Measurements from ENCODE around the gene CDH4. TPM values are rescaled to one million over a fixed set of nuclear protein-coding genes. Genes with fewer than 3 reads are reported as not detected.

Gene CDH4
- total and polyA plus RNA-seq, 2 of the 13 experiments (the other 11 are each of a cell fraction or from before 2014, with no cell fraction given), result not detected

GRCh38 chr20:61439251-61439650, 187.2 kb downstream of the CDH4 start:
- H2AFZ ChIP-seq (ENCODE audit: low read length), result no peak overlapping the region
- no peak for ATAC-seq
- TF ChIP-seq UBTF (CRISPR knock-in tag; IDR thresholded peaks at IDR 0.05), result no peak
- no peak for TF ChIP-seq ZNF326 (CRISPR knock-in tag; IDR thresholded peaks at IDR 0.05; ENCODE audit: borderline replicate concordance)
- no peak for TF ChIP-seq ZHX2 (IDR thresholded peaks at IDR 0.05; ENCODE audit: low read depth)
- TF ChIP-seq ZHX2 (CRISPR knock-in tag; IDR thresholded peaks at IDR 0.05; ENCODE audit: borderline replicate concordance), result no peak
- TF ChIP-seq CAMTA2 (CRISPR knock-in tag; IDR thresholded peaks at IDR 0.05; ENCODE audit: borderline replicate concordance), result no peak
- TF ChIP-seq SP1 (IDR thresholded peaks at IDR 0.05), result no peak
- no peak for TF ChIP-seq SP1 (CRISPR knock-in tag; IDR thresholded peaks at IDR 0.05)
- TF ChIP-seq ZNF772 (CRISPR knock-in tag; IDR thresholded peaks at IDR 0.05), result no peak
- no peak for TF ChIP-seq MBD4 (IDR thresholded peaks at IDR 0.05; ENCODE audit: borderline replicate concordance, low read length)
- no peak for TF ChIP-seq KDM4B (CRISPR knock-in tag; IDR thresholded peaks at IDR 0.05)
- no peak for TF ChIP-seq GRHL1 (CRISPR knock-in tag; conservative IDR thresholded peaks at IDR 0.05)
- intact Hi-C loops (cut with micrococcal nuclease; ENCODE audit: unreplicated experiment), result no loop called here
- H3K27ac ChIP-seq (ENCODE audit: extremely low read length, insufficient read depth, low read length), result no peak overlapping the region
- in situ Hi-C loops (cut with HindIII; ENCODE audit: extremely low pct_ligation_motif_present, low pct_unique_long_range_greater_than_20kb), result no loop called here
- peaks cover 0 to 68% of the 10 kb centered on the region in 2 experiments; a peak in 2 of 5 replicates for H3K27me3 ChIP-seq (ENCODE audit: control insufficient read depth in 1 of 2, insufficient read depth in 2 of 2, low read length in 2 of 2)
- no peak for DNase-seq (ENCODE audit: low spot score)
- POLR2A ChIA-PET, result no interaction called here
- FAIRE-seq, result no peak
- no peaks in the 10 kb centered on the region for H3K36me3 ChIP-seq (replicated peaks in 1 of 2; ENCODE audit: control insufficient read depth in 1 of 2, insufficient read depth in 2 of 2, low read length in 2 of 2)
- no peaks in the 10 kb centered on the region for H3K9me3 ChIP-seq (ENCODE audit: low read length)
- no peaks in the 10 kb centered on the region for H3K4me1 ChIP-seq (ENCODE audit: insufficient read depth, low read length)
- no peak overlapping the region for H3K9ac ChIP-seq (ENCODE audit: insufficient read depth, low read depth, low read length)
- WGBS (ENCODE audit: low lambda C conversion rate), result 11% methylated on average over 3 of the region's 7 CpGs
- no TSS peak for BruUV-seq (replicated peaks)
- no peak overlapping the region for H3K4me2 ChIP-seq (ENCODE audit: low read depth, low read length)
- CTCF ChIA-PET (ENCODE audit: low intra/inter-chr PET ratio, low total read pairs), result no interaction called here
- H3K79me2 ChIP-seq (ENCODE audit: insufficient read depth, low read length), result no peaks in the 10 kb centered on the region
- H3K4me3 ChIP-seq (replicated peaks in 1 of 3; ENCODE audit: insufficient read depth in 1 of 3, low read depth in 2 of 3, low read length in 3 of 3), result no peak overlapping the region
- H4K20me1 ChIP-seq (ENCODE audit: insufficient read depth, low read length), result no peaks in the 10 kb centered on the region

Measured in HepG2 (cell line).